PFSK-1 (cell line): ENCODE results near the gene KCNH1.

Source experiments
- POLR2AphosphoS5 ChIP-seq: IDR thresholded peaks from 2 replicates; pipeline ENCODE4 v1.6.1; 2012; ENCODE audit warnings: low read depth, mild to moderate bottlenecking, control low read depth, low read length, moderate library complexity
- REST ChIP-seq, 2 experiments: IDR thresholded peaks; 2 replicates each; pipeline versions ENCODE4 v1.6.1 to v1.8.0; 2011 to 2012; ENCODE audit warnings: low read depth in 2 of 2, low read length in 2 of 2, control low read depth in 1 of 2, inconsistent platforms in 1 of 2, mild to moderate bottlenecking in 1 of 2, moderate library complexity in 1 of 2; ENCODE audit not compliant: insufficient read depth in 1 of 2
- TAF1 ChIP-seq: IDR thresholded peaks from 2 replicates; pipeline ENCODE4 v1.6.1; 2012; ENCODE audit warnings: low read length, control low read depth, borderline replicate concordance; ENCODE audit not compliant: insufficient read depth

- TF ChIP-seq TAF1 (no peak), REST (IDR thresholded peaks at IDR 0.05; ENCODE audit: insufficient read depth in 1 of 2, low read depth in 2 of 2, low read length in 2 of 2) (no peak), POLR2AphosphoS5 (no peak)
These were observed 446.2 kb downstream of the KCNH1 start for GRCh38 chr1:210687582-210688279.
